A549 (cell line): Measurements from ENCODE around the gene CC2D2A.

Source experiments
- JUN ChIP-seq, 2 experiments: fragments of >200 bp; sonication (Bioruptor Twin); formaldehyde crosslinking; IDR thresholded peaks; 2 replicates in 1 of 2; 3 replicates in 1 of 2; pipeline ENCODE4 v1.6.1; 2016 to 2017
- JUNB ChIP-seq: fragments of >200 bp; sonication (Bioruptor Twin); formaldehyde crosslinking; IDR thresholded peaks from 2 replicates; pipeline ENCODE4 v1.6.1; 2016
- MAFK ChIP-seq: fragments of 450-650 bp; IDR thresholded peaks from 2 replicates; pipeline ENCODE4 v1.6.1; 2014; ENCODE audit not compliant: partially characterized antibody
- POLR2AphosphoS2 ChIP-seq: conservative IDR thresholded peaks from 2 replicates; pipeline ENCODE4 v1.6.1; 2012; ENCODE audit warnings: low read length, improper control_type of control experiment, inconsistent platforms
- TF ChIP-seq, protein P1 (sequence below): fragments of >200 bp; sonication (Bioruptor Twin); formaldehyde crosslinking; IDR thresholded peaks from 3 replicates; pipeline ENCODE4 v1.5.1; 2016

DNA sequence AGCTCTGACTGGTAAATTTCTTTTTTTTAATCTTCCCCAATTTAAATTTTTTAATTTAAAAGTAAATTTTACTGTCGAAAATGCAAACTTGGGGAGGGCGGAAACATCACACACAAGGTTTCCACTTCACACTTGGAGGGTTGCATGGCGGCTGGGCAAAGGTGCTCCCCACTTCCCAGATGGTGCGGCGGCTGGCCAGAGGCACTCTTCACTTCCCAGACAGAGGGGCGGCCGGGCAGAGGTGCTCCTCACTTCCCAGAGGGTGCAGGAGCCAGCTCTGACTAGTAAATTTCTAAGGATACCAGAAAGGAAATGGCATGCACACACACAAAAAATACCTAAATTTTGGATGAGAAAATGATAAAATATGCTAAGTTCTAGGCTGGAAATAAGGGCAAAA lies 25.4 kb upstream of the CC2D2A start:
- TF ChIP-seq POLR2AphosphoS2 (no peak), JUN (IDR thresholded peaks at IDR 0.05) (no peak), JUNB (no peak), MAFK (no peak)
- TF ChIP-seq, protein P1, sequence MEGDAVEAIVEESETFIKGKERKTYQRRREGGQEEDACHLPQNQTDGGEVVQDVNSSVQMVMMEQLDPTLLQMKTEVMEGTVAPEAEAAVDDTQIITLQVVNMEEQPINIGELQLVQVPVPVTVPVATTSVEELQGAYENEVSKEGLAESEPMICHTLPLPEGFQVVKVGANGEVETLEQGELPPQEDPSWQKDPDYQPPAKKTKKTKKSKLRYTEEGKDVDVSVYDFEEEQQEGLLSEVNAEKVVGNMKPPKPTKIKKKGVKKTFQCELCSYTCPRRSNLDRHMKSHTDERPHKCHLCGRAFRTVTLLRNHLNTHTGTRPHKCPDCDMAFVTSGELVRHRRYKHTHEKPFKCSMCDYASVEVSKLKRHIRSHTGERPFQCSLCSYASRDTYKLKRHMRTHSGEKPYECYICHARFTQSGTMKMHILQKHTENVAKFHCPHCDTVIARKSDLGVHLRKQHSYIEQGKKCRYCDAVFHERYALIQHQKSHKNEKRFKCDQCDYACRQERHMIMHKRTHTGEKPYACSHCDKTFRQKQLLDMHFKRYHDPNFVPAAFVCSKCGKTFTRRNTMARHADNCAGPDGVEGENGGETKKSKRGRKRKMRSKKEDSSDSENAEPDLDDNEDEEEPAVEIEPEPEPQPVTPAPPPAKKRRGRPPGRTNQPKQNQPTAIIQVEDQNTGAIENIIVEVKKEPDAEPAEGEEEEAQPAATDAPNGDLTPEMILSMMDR, result no peak
